Epithelial cell of esophagus (primary cell): ENCODE results near the gene FPR1.

Source experiments
- DNase-seq: peaks from one replicate; pipeline ENCODE4 v3.0.0; 2010; ENCODE audit warnings: low read depth
- H3K4me3 ChIP-seq: 2 replicates; pipeline ENCODE4 v1.5.1; 2011; ENCODE audit warnings: mild to moderate bottlenecking, low read length, control low read depth
- CTCF ChIP-seq: IDR thresholded peaks from 2 replicates; pipeline ENCODE4 v1.5.1; 2011; ENCODE audit warnings: low read depth, mild to moderate bottlenecking, low read length, control low read depth, inconsistent platforms; ENCODE audit not compliant: insufficient read depth; ENCODE audit errors: missing control alignments

Gene FPR1

GRCh38 chr19:51714848-51715247 lies 36.8 kb downstream of the FPR1 start:
- DNase-seq: peak; percentile 38

GRCh38 chr19:51713319-51714285 lies 38.1 kb downstream of the FPR1 start:
- no peak for DNase-seq
- H3K4me3 ChIP-seq: no peak overlapping the region
- TF ChIP-seq CTCF: no peak

More at GRCh38 chr19:51714848-51715247, 36.8 kb downstream of the FPR1 start:
- TF ChIP-seq CTCF: no peak
- H3K4me3 ChIP-seq: no peak overlapping the region

- TF ChIP-seq CTCF: peak; percentile 90
These were observed 39.1 kb downstream of the FPR1 start for GRCh38 chr19:51712461-51713081.

GRCh38 chr19:51711702-51712101 lies 40.0 kb downstream of the FPR1 start:
- DNase-seq: no peak
- no peak for TF ChIP-seq CTCF
- H3K4me3 ChIP-seq: no peak overlapping the region

More at GRCh38 chr19:51712461-51713081, 39.1 kb downstream of the FPR1 start:
- H3K4me3 ChIP-seq: no peak overlapping the region
- peak; percentile 80 for DNase-seq

GRCh38 chr19:51710163-51710562 lies 41.5 kb downstream of the FPR1 start:
- H3K4me3 ChIP-seq: no peak overlapping the region
- DNase-seq: no peak
- no peak for TF ChIP-seq CTCF

- H3K4me3 ChIP-seq: no peak overlapping the region
- no peak for TF ChIP-seq CTCF
- no peak for DNase-seq
These were observed 42.1 kb downstream of the FPR1 start for GRCh38 chr19:51709575-51709974.

- no peak for TF ChIP-seq CTCF
- DNase-seq: no peak
- H3K4me3 ChIP-seq: no peak overlapping the region
These were observed 42.9 kb downstream of the FPR1 start for GRCh38 chr19:51708811-51709210.
